Measurements from ENCODE around the gene TMEM135.

TMEM135 gene

DNA sequence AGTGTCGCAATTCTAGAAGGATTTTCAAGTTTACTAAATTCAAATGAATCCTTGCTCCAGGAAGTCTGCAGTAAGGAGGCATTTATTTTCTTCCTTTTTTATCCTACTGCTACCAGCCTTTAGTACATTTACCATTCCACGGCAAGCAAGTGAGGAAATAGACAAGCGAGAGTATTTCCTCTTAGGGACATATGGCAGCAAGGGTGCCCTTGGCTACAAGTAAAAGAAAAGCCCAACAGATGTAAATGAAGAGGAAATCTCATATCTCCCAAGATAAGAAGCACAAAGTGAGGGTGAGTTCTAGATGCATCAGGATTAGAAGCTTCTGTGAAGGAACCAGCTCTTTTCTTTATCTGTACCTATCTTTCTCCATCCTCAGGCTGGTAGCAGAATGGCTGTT, 44.7 kb upstream of the TMEM135 start:
- TF ChIP-seq NFIC (IDR thresholded peaks at IDR 0.05) (no peak), FOXM1 (IDR thresholded peaks at IDR 0.05; ENCODE audit: borderline replicate concordance, low read depth) (no peak), EGR1 (IDR thresholded peaks at IDR 0.05) (no peak), CREB1 (IDR thresholded peaks at IDR 0.05; ENCODE audit: low read depth) (no peak), YY1 (IDR thresholded peaks at IDR 0.05; ENCODE audit: low read depth) (no peak), ZBTB7A (IDR thresholded peaks at IDR 0.05; ENCODE audit: low read depth) (no peak), TEAD4 (IDR thresholded peaks at IDR 0.05) (no peak), EP300 (IDR thresholded peaks at IDR 0.05; ENCODE audit: borderline replicate concordance) (no peak), TCF12 (IDR thresholded peaks at IDR 0.05; ENCODE audit: low read depth) (no peak), RAD21 (IDR thresholded peaks at IDR 0.05; ENCODE audit: low read depth) (no peak), CEBPB (IDR thresholded peaks at IDR 0.05) (no peak), TAF1 (IDR thresholded peaks at IDR 0.05; ENCODE audit: low read depth) (no peak)
- TF ChIP-seq, protein P1, sequence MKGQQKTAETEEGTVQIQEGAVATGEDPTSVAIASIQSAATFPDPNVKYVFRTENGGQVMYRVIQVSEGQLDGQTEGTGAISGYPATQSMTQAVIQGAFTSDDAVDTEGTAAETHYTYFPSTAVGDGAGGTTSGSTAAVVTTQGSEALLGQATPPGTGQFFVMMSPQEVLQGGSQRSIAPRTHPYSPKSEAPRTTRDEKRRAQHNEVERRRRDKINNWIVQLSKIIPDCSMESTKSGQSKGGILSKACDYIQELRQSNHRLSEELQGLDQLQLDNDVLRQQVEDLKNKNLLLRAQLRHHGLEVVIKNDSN (IDR thresholded peaks at IDR 0.05), result no peak
- TF ChIP-seq, protein P2, sequence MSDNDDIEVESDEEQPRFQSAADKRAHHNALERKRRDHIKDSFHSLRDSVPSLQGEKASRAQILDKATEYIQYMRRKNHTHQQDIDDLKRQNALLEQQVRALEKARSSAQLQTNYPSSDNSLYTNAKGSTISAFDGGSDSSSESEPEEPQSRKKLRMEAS (IDR thresholded peaks at IDR 0.05), result no peak
- TF ChIP-seq, protein P3, sequence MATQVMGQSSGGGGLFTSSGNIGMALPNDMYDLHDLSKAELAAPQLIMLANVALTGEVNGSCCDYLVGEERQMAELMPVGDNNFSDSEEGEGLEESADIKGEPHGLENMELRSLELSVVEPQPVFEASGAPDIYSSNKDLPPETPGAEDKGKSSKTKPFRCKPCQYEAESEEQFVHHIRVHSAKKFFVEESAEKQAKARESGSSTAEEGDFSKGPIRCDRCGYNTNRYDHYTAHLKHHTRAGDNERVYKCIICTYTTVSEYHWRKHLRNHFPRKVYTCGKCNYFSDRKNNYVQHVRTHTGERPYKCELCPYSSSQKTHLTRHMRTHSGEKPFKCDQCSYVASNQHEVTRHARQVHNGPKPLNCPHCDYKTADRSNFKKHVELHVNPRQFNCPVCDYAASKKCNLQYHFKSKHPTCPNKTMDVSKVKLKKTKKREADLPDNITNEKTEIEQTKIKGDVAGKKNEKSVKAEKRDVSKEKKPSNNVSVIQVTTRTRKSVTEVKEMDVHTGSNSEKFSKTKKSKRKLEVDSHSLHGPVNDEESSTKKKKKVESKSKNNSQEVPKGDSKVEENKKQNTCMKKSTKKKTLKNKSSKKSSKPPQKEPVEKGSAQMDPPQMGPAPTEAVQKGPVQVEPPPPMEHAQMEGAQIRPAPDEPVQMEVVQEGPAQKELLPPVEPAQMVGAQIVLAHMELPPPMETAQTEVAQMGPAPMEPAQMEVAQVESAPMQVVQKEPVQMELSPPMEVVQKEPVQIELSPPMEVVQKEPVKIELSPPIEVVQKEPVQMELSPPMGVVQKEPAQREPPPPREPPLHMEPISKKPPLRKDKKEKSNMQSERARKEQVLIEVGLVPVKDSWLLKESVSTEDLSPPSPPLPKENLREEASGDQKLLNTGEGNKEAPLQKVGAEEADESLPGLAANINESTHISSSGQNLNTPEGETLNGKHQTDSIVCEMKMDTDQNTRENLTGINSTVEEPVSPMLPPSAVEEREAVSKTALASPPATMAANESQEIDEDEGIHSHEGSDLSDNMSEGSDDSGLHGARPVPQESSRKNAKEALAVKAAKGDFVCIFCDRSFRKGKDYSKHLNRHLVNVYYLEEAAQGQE (IDR thresholded peaks at IDR 0.05; ENCODE audit: low read depth), result no peak

DNA sequence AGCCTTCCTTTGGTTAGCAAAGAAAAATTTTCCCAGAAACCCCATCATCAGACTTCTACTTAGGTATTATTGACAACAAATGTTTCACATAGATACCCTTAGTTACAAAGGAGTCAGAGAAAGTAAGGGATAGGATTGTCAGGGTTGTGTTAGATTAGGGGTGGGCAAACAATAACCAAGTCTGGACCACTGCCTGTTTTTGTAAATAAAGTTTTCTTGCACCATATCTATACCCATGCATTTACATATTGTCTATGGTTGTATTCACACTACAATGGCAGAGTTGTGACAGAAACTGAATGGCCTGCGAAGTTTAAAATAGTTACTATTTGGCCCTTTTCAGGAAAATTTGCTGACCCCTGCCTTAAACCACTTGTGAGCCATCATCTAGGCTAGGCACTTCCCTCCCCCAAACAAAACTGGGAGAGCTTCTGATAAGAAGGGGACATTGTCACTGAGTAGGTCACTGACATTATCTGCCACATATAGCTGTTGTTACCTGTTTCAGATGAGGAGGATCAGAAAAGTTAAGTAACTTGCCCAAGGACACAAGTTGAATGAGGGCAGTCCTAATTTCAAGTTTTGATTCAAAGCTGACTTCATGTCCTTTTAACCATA, 40.7 kb upstream of the TMEM135 start:
- TF ChIP-seq, protein P3 (IDR thresholded peaks at IDR 0.05; ENCODE audit: low read depth), result no peak
- TF ChIP-seq NFIC (IDR thresholded peaks at IDR 0.05) (no peak), RAD21 (IDR thresholded peaks at IDR 0.05; ENCODE audit: low read depth) (no peak)
- TF ChIP-seq, protein P2 (IDR thresholded peaks at IDR 0.05), result no peak

DNA sequence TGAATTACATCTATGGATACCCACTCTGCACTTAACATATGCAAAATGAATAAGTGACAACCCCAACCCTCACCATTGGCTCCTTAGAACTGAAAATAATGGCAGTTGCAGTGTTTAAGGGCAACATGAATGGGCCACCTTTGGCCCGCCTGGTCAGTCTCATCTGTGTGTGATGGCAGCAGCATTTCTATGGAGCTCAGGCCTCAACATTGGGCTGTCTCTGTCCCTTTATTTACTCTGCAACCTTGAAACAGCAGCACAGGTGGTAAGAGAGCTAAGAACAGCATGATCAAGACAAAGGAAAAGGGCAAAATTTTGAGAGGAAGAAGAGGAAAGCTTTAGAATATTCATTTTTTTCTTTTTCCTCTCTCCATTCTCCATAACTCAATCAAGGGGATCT, 38.3 kb upstream of the TMEM135 start:
- TF ChIP-seq, protein P1 (IDR thresholded peaks at IDR 0.05), result no peak

DNA sequence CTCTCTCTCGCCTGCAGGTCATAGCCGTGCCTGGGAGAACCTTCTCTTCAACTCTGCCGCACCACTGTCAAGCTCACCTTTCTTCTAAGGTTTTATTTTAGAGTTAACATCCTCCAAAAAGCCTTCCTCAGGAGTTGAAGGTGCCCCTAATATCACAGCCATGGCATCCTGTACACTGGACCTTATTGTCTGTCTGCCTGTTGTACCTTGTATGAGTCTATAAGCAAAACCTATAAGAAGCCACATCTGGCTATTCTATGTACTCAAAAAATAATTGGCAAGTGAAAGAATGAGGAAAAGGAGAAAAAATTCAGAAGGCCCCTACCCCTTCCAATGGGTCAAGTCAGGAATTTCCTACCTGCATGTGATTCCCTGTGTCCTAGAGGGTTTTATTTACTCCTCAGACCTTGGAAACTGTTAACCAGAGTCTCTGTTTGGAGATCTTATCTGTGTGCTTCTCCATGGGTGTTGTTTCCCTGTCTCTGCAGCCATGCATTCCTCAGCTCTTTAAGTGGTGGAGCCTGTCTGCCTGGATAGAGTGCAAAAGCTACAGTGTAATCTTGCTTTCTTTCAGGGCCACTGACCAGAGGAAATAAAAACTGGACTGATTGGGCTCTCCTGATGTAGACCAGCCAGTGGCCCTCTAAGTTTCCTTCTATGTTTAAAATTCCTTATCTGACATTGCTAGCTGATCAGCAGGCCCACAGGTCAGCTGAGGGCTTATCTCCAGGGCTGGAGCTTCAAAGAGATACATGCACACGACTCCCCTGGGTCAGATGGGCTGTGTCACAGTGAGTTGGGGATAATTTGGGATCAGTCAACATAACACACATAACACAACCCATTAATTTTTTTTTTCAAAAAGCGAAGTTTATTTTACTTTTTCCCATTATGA, 37.6 kb upstream of the TMEM135 start:
- no peak for TF ChIP-seq YY1 (IDR thresholded peaks at IDR 0.05; ENCODE audit: low read depth)
- peak; percentile 37; the same call in 1 of the 2 replicates for TF ChIP-seq TEAD4 (IDR thresholded peaks at IDR 0.05)
- TF ChIP-seq TCF12 (IDR thresholded peaks at IDR 0.05; ENCODE audit: low read depth), result no peak
- TF ChIP-seq TAF1 (IDR thresholded peaks at IDR 0.05; ENCODE audit: low read depth), result no peak

DNA sequence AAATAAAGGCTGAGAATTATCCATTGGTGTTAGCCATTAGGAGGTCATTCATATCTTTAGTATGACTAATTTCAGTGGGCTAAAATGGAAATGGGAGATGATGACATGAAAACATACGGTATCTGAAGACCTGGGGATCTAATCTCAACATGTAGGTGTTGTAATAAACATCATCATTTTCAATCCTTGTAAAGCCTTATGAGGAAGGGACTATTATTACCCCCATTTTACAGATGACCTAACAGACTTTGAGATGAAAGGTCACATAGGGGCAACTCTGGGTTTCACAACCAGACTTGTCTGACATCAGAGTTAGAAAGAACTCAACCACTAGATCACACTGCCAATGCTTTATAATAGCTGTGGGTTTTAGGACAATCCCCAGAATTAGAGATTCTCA, 34.8 kb upstream of the TMEM135 start:
- TF ChIP-seq ZBTB7A (IDR thresholded peaks at IDR 0.05; ENCODE audit: low read depth) (no peak), YY1 (IDR thresholded peaks at IDR 0.05; ENCODE audit: low read depth) (no peak), TCF12 (IDR thresholded peaks at IDR 0.05; ENCODE audit: low read depth) (no peak), TAF1 (IDR thresholded peaks at IDR 0.05; ENCODE audit: low read depth) (no peak), CEBPB (IDR thresholded peaks at IDR 0.05) (no peak), CREB1 (IDR thresholded peaks at IDR 0.05; ENCODE audit: low read depth) (no peak), EP300 (IDR thresholded peaks at IDR 0.05; ENCODE audit: borderline replicate concordance) (no peak), RAD21 (IDR thresholded peaks at IDR 0.05; ENCODE audit: low read depth) (no peak), FOXM1 (IDR thresholded peaks at IDR 0.05; ENCODE audit: borderline replicate concordance, low read depth) (no peak), NFIC (IDR thresholded peaks at IDR 0.05) (no peak), TEAD4 (IDR thresholded peaks at IDR 0.05) (no peak), EGR1 (IDR thresholded peaks at IDR 0.05) (no peak)
- TF ChIP-seq, protein P1 (IDR thresholded peaks at IDR 0.05), result no peak
- TF ChIP-seq, protein P3 (IDR thresholded peaks at IDR 0.05; ENCODE audit: low read depth), result no peak
- TF ChIP-seq, protein P2 (IDR thresholded peaks at IDR 0.05), result no peak
